ENCODE results near the gene HBM.

DNA sequence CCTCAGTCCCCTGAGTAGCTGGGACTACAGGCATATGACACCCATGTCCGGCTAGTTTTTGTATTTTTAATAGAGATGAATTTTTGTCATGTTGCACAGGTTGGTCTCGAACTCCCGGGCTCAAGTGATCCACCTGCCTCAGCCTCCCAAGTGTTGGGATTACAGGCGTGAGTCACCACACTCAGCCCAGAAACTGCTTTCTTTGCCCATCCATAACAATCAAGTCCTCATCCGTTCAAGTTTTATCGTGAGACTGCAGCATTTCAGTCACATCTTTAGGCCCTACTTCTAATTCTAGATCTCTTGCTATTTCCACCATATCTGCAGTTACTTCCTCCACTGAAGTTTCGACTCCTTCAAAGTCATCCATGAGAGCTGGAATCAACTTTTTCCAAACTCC, 33.7 kb upstream of the HBM start:
- TF ChIP-seq YY1 (IDR thresholded peaks at IDR 0.05; ENCODE audit: insufficient read depth, insufficient read length) (no peak), ZNF274 (IDR thresholded peaks at IDR 0.05; ENCODE audit: low read depth, low read length) (no peak)

All from NT2/D1 (cell line).